HG03575 (cell line): ENCODE results near the gene PPA2.
"Not testable (repeated sequence)": the region's sequence is repeated elsewhere in the genome, so short reads cannot be mapped to it uniquely, and the experiment has no call there.

Experiments
- ATAC-seq: cut with Tn5 transposase; IDR thresholded peaks from one replicate; pipeline ENCODE4 v1.9.1; 2021; ENCODE audit not compliant: unreplicated experiment, insufficient number of reproducible peaks, low FRiP score; ENCODE audit errors: extremely low read depth

Gene PPA2

DNA sequence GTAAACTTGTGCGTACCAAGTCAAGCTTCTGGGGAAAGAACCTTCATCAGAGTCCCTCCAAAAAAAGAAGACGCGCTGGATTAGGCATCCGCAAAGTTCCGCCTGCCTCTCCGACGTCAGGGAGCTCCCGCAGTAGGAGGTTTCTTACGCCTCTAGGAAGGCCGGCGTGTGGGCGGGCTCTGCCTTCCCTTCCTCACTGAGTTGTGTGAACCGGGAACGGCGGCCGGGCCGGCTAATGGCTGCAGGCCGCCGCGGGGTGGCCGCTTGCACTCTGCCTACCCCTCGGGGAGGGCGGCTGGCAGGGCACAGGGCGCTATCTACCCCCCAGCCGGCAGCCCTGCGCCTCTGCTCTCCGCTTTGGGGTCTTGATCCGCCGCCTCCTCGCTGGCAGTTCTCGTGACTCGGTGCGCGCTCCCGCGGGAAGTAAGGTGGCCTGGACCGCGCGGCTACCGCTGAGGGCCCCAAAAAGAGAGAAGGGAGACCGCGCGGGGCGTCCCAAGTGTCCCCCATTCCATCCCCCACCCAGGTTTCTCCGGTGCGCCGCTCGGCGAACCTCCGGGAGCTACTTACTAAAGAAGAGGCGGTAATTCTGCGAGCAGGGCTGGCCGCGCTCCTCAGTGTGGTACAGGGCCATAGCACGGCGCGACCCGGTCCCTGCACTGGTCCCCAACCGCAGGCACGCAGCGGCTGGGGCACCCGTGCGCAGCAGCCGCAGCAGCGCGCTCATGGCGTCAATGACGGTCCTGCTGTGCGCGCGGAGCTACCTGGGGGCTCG is at the start of gene PPA2:
PPA2 (minus strand) TSS at position 739 of the 775 bp plus-strand sequence; CDS start at position 727, 12 bp downstream.
- ATAC-seq = peak; percentile 34

DNA sequence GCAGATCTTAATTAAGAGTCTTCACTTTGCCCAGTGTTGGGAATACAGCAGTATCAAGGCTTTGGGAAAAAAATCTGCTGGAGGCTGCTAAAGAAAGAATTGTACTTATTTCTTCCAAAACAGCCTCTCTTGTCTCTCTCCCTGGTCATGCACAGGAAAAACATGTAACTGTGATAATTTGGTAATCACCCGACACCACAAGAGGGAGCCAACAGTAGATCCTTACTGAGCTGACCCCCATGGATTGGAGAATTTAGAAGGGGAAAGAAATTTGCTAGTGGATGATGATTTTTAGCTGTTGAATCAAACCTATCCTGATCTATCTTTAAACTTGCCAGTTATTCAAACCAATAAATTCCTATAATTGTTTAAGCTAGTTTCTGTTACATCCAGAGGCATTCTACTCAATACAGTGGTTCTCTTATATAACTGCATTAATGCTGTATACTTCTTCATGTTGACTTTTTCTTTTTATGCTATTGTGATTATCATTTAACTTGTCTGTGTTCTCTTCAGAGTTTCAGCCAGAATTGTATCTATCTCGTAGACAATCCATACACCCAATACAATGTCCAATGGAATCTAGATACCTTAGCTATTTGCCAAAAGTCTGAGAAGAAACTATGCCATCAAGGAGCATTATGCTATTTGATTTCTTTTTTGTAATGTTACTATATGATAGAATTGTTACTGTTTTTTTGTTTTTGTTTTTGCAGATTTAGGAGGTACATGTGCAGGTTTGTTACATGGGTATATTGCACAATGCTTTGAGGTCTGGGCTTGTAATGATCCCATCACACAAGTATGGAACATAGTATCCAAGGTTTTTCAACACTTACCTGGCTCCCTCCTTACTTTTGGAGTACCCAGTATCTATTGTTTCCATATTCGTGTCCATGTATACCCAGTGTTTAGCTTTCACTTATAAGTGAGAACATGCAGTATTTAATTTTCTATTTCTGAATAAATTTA is 47.2 kb upstream of the PPA2 start:
- ATAC-seq = no peak

DNA sequence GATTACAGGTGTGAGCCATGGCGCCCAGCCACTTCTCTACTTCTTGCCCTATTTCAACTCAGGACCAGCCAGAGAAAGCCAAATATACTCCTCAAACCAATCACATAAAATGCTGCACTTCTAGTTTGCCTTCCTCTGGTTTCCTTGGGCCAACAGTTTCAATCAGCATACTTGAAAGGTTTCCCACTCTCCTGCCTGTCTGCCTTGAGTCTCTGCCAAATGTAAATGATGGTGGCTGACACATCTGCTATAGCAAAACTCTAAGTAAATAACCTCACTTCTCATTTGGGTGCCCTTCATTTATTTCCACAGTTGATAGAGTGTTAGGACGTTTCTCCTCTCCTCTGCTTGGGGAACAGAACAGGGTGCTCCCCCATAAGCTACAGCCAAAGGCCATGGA is 36.4 kb upstream of the PPA2 start:
- no peak for ATAC-seq

DNA sequence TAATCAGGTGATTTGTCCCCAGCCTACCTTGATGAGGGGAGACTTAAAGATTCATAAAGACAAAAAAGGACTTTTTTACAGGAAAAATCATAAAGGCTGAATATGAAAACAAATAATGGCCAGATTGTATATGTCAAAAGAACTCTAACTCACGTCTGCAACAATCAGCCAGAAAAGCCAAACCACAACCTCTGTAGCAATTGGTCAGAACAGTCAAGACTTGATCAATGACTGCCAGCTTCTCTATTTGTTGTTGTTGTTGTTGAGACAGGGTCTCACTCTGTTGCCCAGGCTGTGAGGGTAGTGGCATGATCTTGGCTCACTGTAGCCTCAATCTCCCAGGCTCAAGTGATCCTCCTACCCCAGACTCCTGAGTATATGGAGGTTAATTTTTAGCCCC is 35.9 kb upstream of the PPA2 start:
- ATAC-seq = no peak

DNA sequence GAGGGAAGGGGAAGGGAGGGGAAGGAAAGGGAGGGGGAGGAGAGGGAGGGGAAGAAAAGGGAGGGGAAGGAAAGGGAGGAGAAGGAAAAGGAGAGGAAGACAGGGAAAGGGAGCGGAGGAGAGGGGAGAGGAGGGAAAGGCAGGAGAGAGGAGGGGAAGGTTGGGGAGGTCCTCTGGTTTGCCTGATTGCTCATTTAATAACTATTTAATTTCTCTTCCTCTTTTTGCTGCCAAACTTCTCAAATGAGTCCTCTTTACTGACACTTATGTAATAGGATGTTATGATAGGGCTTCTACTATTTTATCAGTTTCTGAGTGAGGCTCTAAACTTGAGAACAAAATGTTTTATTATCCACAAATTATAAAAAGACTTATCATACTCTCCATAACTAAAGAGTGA is 35.4 kb upstream of the PPA2 start:
- peak; percentile 74 for ATAC-seq

DNA sequence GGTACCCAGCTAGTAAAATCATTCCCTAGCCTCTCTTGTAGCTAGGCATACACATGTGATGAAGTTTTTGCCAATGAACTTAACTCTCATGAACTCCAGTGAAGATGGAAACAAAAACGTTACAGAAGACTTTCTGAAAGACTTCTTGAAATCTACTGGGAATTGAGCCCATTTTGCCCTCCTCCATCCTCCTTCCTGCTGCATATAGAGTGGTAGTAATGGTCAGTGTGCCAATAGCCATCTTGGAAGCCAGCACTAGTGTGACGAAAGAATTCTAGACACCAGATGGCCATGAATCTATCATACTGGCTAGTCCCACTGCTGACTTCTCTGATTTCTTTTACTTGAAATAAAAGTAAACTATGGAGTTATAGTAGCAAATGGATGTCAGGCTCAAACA is 30.9 kb upstream of the PPA2 start:
- no peak for ATAC-seq

DNA sequence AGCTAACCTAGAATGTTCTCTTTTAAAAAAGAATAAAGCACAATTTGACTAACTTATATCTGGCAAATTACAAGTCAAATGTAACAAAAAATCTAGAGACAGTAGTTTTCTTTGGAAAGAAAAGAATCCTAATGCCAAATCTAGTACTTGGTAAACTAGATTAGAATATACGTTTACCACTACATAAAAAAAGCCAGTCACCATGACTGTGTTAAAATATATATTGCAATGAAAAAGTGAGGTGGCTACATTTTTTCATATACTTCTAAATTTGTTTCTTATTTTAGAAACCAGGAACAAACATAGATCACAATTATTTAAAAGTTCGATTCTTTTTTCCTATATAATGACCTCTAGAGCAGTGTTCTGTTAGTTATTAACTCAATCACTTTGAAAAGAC is 29.6 kb upstream of the PPA2 start:
- no peak for ATAC-seq

DNA sequence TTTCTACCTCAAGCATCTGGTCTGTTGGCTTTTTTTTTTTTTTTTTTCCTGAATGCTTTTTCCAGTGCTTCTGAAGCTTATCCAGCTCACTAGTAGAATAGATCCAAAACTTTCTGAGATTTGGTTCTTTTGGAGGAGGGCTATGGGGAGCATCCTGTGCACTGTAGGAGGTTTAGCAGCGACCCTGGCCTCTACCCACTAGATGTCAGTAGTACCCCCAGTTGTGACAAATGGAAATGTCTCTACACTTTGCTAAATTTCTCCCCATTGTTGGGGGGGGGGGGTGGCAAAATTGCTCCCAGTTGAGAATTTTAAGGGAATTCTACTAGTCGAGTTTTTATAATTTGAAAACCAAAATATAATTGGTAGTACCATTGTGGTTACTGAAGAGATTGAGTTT is 23.0 kb upstream of the PPA2 start:
- no peak for ATAC-seq

DNA sequence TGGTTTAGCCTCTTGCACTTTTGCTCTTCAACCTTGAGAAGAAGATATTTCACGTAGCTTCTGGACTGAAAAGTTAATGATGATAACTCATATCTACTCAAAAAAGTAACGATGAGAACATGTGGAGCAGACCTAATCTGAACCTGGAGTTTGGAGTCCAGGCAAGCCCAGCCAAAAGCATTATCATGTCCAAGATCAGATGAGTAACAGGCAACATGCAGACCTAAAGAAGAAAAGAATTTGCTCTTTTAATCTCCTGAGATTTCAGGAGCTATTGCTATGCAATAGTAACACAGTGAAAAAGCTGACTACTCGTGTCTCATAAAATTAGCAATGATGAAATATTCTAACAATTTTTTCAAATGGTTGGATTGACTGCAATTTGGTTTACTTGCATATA is 21.8 kb upstream of the PPA2 start:
- ATAC-seq = no peak

DNA sequence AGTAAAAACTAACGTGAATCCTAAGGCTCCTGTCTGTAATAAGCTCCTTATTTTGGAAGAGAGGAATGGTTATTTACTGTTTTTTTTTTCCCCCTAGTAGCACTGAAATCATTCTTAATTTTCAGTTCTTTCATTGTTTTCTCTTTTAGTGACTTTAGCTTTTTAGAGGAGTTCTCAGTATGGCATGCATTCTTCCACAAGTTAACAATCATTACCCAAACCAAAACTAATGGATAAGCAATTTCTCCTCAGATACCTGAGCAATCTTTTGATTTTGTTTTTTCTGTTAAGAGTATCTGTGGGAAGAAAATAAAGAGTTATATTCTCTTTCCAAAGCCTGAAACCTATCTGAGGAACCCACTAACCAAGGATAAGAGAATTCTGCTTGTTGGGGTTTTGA is 16.7 kb upstream of the PPA2 start:
- no peak for ATAC-seq

DNA sequence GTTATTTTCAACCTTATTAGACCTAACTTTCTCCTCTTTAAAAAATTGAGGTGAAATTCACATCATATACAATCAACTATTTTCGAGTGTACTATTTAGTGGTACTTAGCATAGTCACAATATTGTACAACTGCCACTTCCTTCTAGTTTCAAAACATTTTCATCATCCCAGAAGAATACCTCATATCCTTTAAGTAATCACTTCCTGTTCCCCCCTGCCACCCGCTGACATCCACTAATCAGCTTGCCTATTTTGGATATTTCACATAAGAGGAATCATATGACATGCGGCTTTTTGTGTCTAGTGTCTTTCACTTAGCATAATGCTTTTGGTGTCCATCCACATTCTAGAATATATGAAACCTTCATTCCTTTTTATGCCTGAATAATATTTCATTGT is 10.0 kb upstream of the PPA2 start:
- ATAC-seq = no peak

DNA sequence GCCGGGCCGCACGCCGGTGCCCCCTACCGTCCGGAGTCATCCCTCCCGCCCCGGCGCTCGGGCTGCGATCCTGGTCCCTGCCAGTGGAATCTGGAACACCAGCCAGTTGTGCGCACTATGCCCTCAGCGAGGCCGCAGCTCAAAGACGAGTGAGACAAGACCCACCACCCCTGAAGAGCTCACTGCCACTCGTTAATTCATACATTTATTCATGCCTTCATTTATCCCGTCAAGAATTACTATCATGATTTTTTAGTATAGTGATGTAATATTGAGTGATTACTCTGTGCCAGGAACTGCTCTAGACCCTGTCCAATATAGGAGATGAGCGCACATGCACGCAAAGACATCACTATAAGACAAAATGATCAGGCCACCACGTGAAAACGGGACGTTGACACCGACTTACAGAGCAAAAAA is 247 bp upstream of the PPA2 start:
- ATAC-seq = peak; percentile 49

DNA sequence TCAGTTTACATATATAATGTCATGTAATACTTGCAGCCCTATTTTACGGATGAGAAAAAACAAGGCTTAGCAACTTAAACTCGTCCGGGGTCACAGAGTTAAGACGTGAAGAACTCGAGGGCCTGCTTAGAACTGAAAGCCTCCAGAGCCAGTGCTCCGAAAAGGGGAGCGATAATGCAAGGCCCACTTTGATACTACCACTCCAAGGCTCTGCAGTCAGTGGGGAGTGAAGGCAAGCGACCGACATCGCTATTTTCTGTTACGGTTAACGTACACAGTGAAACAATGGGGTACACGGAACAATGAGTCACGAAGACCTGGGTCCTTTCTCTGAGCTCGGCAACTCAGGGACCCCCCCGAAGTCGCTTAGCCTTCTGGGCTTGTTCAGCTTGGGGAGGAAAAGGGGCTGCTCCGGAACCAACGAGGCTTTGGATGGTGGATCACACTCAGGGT is 965 bp downstream of the PPA2 start:
- peak; percentile 13 for ATAC-seq

DNA sequence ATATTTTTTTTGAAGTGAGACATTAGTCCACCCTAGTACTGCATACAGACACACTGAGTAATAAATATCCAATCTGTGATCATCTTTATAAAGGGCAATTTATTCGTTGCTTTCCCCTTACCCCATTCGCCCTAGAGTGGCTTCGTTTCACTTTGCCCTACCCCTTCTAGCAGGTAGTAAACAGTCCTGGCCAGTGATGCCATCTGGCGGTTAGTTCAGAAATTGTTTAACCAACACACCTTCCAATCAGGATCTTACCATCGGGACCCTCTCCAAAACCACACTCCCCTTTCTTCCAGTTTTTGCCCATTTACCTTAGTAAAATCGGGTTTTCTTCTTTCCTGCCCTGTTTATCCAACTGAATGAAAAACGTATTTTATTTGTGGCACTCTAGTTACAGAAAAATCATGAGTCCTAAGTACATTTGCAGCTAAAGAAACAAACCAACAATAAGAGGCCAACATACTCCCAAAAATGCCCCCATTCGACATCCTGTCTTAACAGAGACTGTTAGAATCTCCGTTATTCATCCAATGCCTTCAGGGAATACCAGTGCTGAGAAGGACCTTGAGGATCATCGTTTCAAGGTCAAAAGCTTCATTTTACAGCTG is 2.2 kb downstream of the PPA2 start:
- ATAC-seq = no peak

DNA sequence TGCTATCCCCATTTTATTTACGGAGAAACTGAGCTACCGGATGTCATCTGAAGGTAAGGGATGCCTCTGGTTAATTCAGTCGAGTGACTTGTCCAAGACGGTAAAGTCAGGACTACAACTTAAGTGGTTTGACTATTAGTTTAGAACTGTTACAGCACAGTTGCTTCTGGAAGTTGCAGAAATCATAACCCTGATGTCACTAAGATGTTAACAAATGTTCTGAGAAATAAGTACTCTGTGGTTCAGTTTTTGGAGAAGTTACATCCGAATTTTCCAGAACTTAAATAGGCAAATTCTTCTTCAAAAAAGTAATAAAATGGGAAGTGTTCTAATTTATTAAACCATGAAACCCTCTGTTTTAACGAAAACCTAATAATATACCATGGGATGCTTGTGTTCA is 3.1 kb downstream of the PPA2 start:
- no peak for ATAC-seq

DNA sequence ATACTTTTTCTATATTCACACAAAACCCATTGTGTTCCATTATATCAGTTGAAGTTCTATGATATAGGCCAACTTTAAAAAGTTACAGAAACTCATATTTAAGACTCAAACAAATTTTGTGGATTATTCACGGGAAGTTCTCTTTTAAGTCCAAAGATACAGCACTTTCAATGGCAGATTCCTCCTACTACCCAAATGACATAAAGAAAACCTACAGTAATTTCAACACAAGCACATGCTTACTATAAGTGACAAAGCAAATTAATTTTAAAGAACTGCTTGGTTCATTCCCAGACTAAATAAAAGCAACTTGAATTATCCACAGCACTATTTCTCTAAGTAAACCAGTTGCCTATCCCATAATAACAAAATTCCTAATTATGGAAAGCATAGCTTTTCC is 4.1 kb downstream of the PPA2 start:
- ATAC-seq = no peak

DNA sequence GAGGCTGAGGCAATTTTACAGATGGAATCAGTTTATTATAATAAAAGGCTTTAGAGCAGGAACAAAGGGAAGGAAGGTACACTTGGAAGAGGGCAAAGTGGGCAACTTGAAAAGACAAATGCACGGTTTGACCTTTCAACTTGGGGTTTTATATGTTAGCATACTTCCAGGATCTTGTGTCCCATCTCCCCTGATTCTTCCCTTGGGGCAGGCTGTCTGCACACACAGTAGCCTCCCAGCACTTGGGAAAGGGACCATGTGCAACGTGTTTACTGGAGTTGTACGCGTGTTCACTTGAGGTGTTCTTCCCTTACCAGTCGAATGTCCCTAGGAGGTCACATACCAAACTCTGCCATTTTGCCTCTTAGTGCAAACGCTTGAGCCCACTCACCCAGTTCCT is 7.3 kb downstream of the PPA2 start:
- no peak for ATAC-seq

DNA sequence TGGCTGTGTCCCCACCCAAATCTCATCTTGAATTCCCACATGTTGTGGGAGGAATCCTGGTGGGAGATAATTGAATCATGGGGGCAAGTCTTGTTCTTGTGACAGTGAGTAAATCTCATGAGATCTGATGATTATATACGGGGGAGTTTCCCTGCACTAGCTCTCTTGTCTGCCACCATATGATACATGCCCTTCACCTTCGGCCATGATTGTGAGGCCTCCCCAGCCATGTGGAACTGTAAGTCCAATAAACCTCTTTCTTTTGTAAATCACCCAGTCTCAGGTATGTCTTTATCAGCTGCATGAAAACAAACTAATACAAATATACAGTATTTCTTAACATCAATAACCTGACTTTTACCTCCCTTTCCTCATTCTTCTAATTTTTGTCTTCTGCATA is 9.3 kb downstream of the PPA2 start:
- ATAC-seq = not testable (repeated sequence)

DNA sequence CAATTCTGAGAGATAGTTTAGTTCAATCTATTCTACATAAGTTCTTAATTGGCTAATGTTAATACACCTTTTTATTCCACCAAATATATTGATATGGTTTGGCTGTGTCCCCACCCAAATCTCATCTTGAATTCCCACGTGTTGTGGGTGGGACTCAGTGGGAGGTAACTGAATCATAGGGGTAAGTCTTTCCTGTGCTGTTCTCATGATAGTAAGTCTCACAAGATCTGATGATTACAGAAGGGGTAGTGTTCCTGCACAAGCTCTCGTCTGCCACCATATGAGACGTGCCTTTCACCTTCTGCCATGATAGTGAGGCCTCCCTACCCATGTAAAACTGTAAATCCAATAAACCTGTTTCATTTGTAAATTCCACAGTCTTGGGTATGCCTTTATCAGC is 11.3 kb downstream of the PPA2 start:
- ATAC-seq = no peak
